H1 (cell line): ENCODE measurements around the gene TIE1. TPM values are rescaled to one million over a fixed set of nuclear protein-coding genes. Genes with fewer than 3 reads are reported as not detected.
"Not testable (repeated sequence)": the region's sequence is repeated elsewhere in the genome, so short reads cannot be mapped to it uniquely, and the experiment has no call there.

Experiments
- CTCF ChIA-PET: fragments of 300-600 bp; sonication (Branson Sonifier 250); formaldehyde crosslinking; loops from one replicate; lab custom pipeline; 2021; ENCODE audit not compliant: partially characterized antibody; lab: Charles Lee
- POLR2A ChIA-PET: fragments of 300-600 bp; sonication (Branson Sonifier 250); formaldehyde crosslinking; loops from one replicate; lab custom pipeline; 2021; ENCODE audit warnings: inconsistent platforms; ENCODE audit not compliant: partially characterized antibody; lab: Charles Lee
- DNase-seq, 2 experiments: peaks; one replicate each; pipeline versions ENCODE4 v3.0.0 to v3.0.0-alpha.2; 2010 to 2022; ENCODE audit warnings: low spot score in 2 of 2, low read depth in 1 of 2, mixed read lengths in 1 of 2
- FAIRE-seq: peaks from 2 replicates; lab custom pipeline; 2011; peaks lifted over from hg19 to GRCh38; lab: Jason Lieb, UNC
- H2AFZ ChIP-seq: 2 replicates; pipeline ENCODE4 v1.8.1; 2012; ENCODE audit warnings: low read length, inconsistent platforms
- H2AK5ac ChIP-seq: 2 replicates; pipeline ENCODE4 v1.6.1; 2013; ENCODE audit warnings: low read depth, low read length
- H2BK120ac ChIP-seq: replicated peaks from 2 replicates; pipeline ENCODE3; 2013; ENCODE audit warnings: low read depth, low read length, inconsistent platforms
- H2BK12ac ChIP-seq: 2 replicates; pipeline ENCODE4 v1.6.1; 2013; ENCODE audit warnings: low read depth, low read length
- H2BK15ac ChIP-seq: 2 replicates; pipeline ENCODE4 v1.6.1; 2013; ENCODE audit warnings: low read length
- H2BK20ac ChIP-seq: 2 replicates; pipeline ENCODE4 v1.6.1; 2013; ENCODE audit warnings: low read length
- H2BK5ac ChIP-seq: 2 replicates; pipeline ENCODE4 v1.6.1; 2013; ENCODE audit warnings: low read depth, low read length
- H3K14ac ChIP-seq: 2 replicates; pipeline ENCODE4 v1.6.1; 2013; ENCODE audit warnings: inconsistent platforms; ENCODE audit not compliant: insufficient read length
- H3K18ac ChIP-seq: 2 replicates; pipeline ENCODE4 v1.6.1; 2013; ENCODE audit warnings: low read length; ENCODE audit errors: extremely low read depth
- H3K23ac ChIP-seq: 2 replicates; pipeline ENCODE4 v1.6.1; 2013; ENCODE audit warnings: inconsistent platforms; ENCODE audit not compliant: insufficient read length
- H3K23me2 ChIP-seq: 2 replicates; pipeline ENCODE4 v1.6.1; 2013; ENCODE audit warnings: low read depth, low read length
- H3K27ac ChIP-seq: 2 replicates; pipeline ENCODE4 v1.6.1; 2011; ENCODE audit warnings: low read depth, low read length, inconsistent platforms
- H3K27me3 ChIP-seq, 4 experiments: replicated peaks in 1 of 4; 1 replicate in 1 of 4; 2 replicates in 3 of 4; pipeline versions ENCODE4 v1.6.1 to v1.8.1; 2011 to 2013; ENCODE audit warnings: low read length in 3 of 4, mild to moderate bottlenecking in 3 of 4, inconsistent platforms in 2 of 4, mixed read lengths in 2 of 4, moderate library complexity in 1 of 4; ENCODE audit not compliant: control insufficient read depth in 3 of 4, insufficient read depth in 3 of 4; ENCODE audit errors: extremely low read depth in 1 of 4
- H3K36me3 ChIP-seq, 4 experiments: 2 replicates each; pipeline versions ENCODE4 v1.6.1 to v1.8.1; 2011 to 2013; ENCODE audit warnings: mild to moderate bottlenecking in 4 of 4, low read length in 3 of 4, moderate library complexity in 2 of 4, control low read depth in 1 of 4, inconsistent platforms in 1 of 4; ENCODE audit not compliant: insufficient read depth in 4 of 4, control insufficient read depth in 2 of 4
- H3K4ac ChIP-seq: replicated peaks from 2 replicates; pipeline ENCODE3; 2013; ENCODE audit warnings: low read length, low read depth, mixed read lengths, inconsistent platforms; ENCODE audit not compliant: insufficient read length
- H3K4me1 ChIP-seq, 4 experiments: replicated peaks in 1 of 4; 1 replicate in 1 of 4; 2 replicates in 3 of 4; pipeline versions ENCODE4 v1.6.1 to v1.8.1; 2011 to 2013; ENCODE audit warnings: low read length in 3 of 4, inconsistent platforms in 2 of 4, mixed read lengths in 1 of 4; ENCODE audit not compliant: insufficient read depth in 4 of 4, control insufficient read depth in 3 of 4
- H3K4me2 ChIP-seq, 2 experiments: 2 replicates each; pipeline versions ENCODE4 v1.6.1 to v1.8.1; 2011 to 2013; ENCODE audit warnings: low read depth in 2 of 2, low read length in 2 of 2, control low read depth in 1 of 2, inconsistent platforms in 1 of 2, mild to moderate bottlenecking in 1 of 2; ENCODE audit not compliant: insufficient read depth in 1 of 2
- H3K4me3 ChIP-seq, 4 experiments: fragments of 200-600, 300-600 bp in 1 of 4; sonication (generic), shearing (Covaris generic), sonication (Bioruptor Twin) in 1 of 4; 2 replicates each; pipeline versions ENCODE4 v1.5.1 to v1.8.1; 2011 to 2016; ENCODE audit warnings: low read length in 4 of 4, low read depth in 3 of 4, control low read depth in 2 of 4, inconsistent platforms in 2 of 4, mild to moderate bottlenecking in 2 of 4, mixed read lengths in 1 of 4, moderate library complexity in 1 of 4; ENCODE audit not compliant: insufficient read depth in 2 of 4; ENCODE audit errors: extremely low read depth in 1 of 4
- H3K56ac ChIP-seq: replicated peaks from 2 replicates; pipeline ENCODE3; 2013; ENCODE audit warnings: low read depth, mild to moderate bottlenecking, mixed read lengths, low read length, inconsistent platforms; ENCODE audit not compliant: insufficient read length
- H3K79me1 ChIP-seq: 2 replicates; pipeline ENCODE4 v1.6.1; 2013; ENCODE audit warnings: low read depth, low read length, control low read depth
- H3K79me2 ChIP-seq, 2 experiments: 2 replicates each; pipeline versions ENCODE4 v1.6.1 to v1.8.1; 2012 to 2013; ENCODE audit warnings: low read length in 2 of 2, mild to moderate bottlenecking in 2 of 2, inconsistent platforms in 1 of 2; ENCODE audit not compliant: insufficient read depth in 2 of 2, control insufficient read depth in 1 of 2
- H3K9ac ChIP-seq, 4 experiments: replicated peaks in 1 of 4; 1 replicate in 1 of 4; 2 replicates in 3 of 4; pipeline versions ENCODE4 v1.6.1 to v1.8.1; 2011 to 2013; ENCODE audit warnings: low read depth in 3 of 4, low read length in 3 of 4, control low read depth in 2 of 4, mild to moderate bottlenecking in 2 of 4, moderate library complexity in 2 of 4, inconsistent platforms in 1 of 4; ENCODE audit errors: extremely low read depth in 1 of 4
- H3K9me3 ChIP-seq, 2 experiments: 2 replicates each; pipeline versions ENCODE4 v1.6.1 to v1.8.1; 2012 to 2013; ENCODE audit warnings: mild to moderate bottlenecking in 2 of 2, moderate library complexity in 2 of 2, control low read depth in 1 of 2, inconsistent platforms in 1 of 2, low read depth in 1 of 2, low read length in 1 of 2, mixed read lengths in 1 of 2; ENCODE audit not compliant: insufficient read depth in 2 of 2
- H4K20me1 ChIP-seq, 2 experiments: replicated peaks in 1 of 2; 2 replicates each; pipeline versions ENCODE3 to v1.8.1; 2011 to 2013; ENCODE audit warnings: inconsistent platforms in 2 of 2, low read length in 2 of 2, mild to moderate bottlenecking in 1 of 2; ENCODE audit not compliant: insufficient read depth in 2 of 2, control insufficient read depth in 1 of 2
- H4K5ac ChIP-seq: 2 replicates; pipeline ENCODE4 v1.6.1; 2013; ENCODE audit warnings: low read length, low read depth, mixed read lengths, inconsistent platforms; ENCODE audit not compliant: insufficient read length
- H4K8ac ChIP-seq: 2 replicates; pipeline ENCODE4 v1.8.0; 2013; ENCODE audit warnings: mild to moderate bottlenecking, moderate library complexity, low read length, inconsistent platforms; ENCODE audit not compliant: insufficient read depth; ENCODE audit errors: extremely low read depth
- H4K91ac ChIP-seq: replicated peaks from 2 replicates; pipeline ENCODE3; 2013; ENCODE audit warnings: low read length, mixed read lengths, inconsistent platforms; ENCODE audit not compliant: insufficient read length
- whole genome bisulfite sequencing, 2 experiments: shearing (Covaris generic) in 1 of 2; methylation state at CpG; one replicate each; pipeline versions ENCODE4 v1.1.6 to v1.1.7; 2013 to 2015; ENCODE audit warnings: low lambda C conversion rate in 2 of 2, mixed read lengths in 2 of 2, inconsistent platforms in 1 of 2, low coverage in 1 of 2, missing lambda C conversion rate in 1 of 2; ENCODE audit not compliant: insufficient replicate concordance in 2 of 2, insufficient coverage in 1 of 2, insufficient read length in 1 of 2; ENCODE audit errors: extremely low coverage in 1 of 2, missing lambda C conversion rate in 1 of 2; 5-methylcytosine and 5-hydroxymethylcytosine counted together
- polyA plus RNA-seq, 7 experiments: library from polyadenylated mRNA; depleted of rRNA in 3 of 7; stranded (reverse) in 5 of 7; unstranded in 2 of 7; fragments of >200 nt in 5 of 7; fragments of 200-250 nt in 2 of 7; gene quantifications; 1 replicate in 5 of 7; 2 replicates in 1 of 7; 4 replicates in 1 of 7; pipeline versions ENCODE4 v1.2.1 to v1.2.3, GENCODE V29; 2011 to 2013; ENCODE audit warnings: missing spikeins in 2 of 7, mixed read lengths in 2 of 7
- total RNA-seq: library from RNA; stranded (reverse); fragmentation: NEBNext Ultra II Directional; extraction: Animal tissue kit (Norgen Biotek cat#: 25700); gene quantifications from 2 replicates; pipeline ENCODE4 v1.2.1, GENCODE V29; 2021

TIE1 gene
- total and polyA plus RNA-seq, 2 of the 8 experiments (the other 6 are each of a cell fraction or from before 2014, with no cell fraction given), result 0.74 to 2.2 TPM

GRCh38 chr1:43369779-43370178 is 69.0 kb downstream of the TIE1 start:
- not testable (repeated sequence) for H3K79me2 ChIP-seq, H4K91ac ChIP-seq, H3K14ac ChIP-seq, DNase-seq, H3K4ac ChIP-seq, H3K9ac ChIP-seq, H3K4me3 ChIP-seq, H3K36me3 ChIP-seq, H3K18ac ChIP-seq, H2BK20ac ChIP-seq, H2BK5ac ChIP-seq, FAIRE-seq, H3K79me1 ChIP-seq, H3K27ac ChIP-seq, H2BK15ac ChIP-seq, H3K56ac ChIP-seq, H3K23ac ChIP-seq, H2BK120ac ChIP-seq, H2AK5ac ChIP-seq, H2AFZ ChIP-seq, H4K8ac ChIP-seq, H3K4me2 ChIP-seq, H3K27me3 ChIP-seq, H4K5ac ChIP-seq, H2BK12ac ChIP-seq, H3K9me3 ChIP-seq
- ChIA-PET CTCF (interaction anchor here (0.6 to 2.8 kb wide), 5 partner anchors 12 to 154 kb away, joined by 3 to 12 read pairs (median 4); no protein-coding TSS in a partner anchor), POLR2A (interaction anchor here (0.8 to 3.9 kb wide), 7 partner anchors 8 to 131 kb away, joined by 3 to 33 read pairs (median 3); partner anchors contain the start of genes CDC20, MED8 and SZT2)
- peaks cover 13% of the 10 kb centered on the region for H3K23me2 ChIP-seq
- 92% methylated on average over 3 of the region's 6 CpGs; no CpG with 5 or more reads in 1 of the 2 experiments for WGBS, 2 experiments
- H4K20me1 ChIP-seq, result peaks cover 0 to 12% of the 10 kb centered on the region in 2 experiments
- H3K4me1 ChIP-seq, result peaks cover 4 to 21% (median 13%) of the 10 kb centered on the region in 4 experiments
